Bone marrow (tissue), 2 donors: Measurements from ENCODE around the gene ZNF610.

ENCODE experiments used
- DNase-seq, 2 donors: peaks; one replicate each; lab custom pipeline; 2025; lab: John Stamatoyannopoulos, UW

The ZNF610 gene

DNA sequence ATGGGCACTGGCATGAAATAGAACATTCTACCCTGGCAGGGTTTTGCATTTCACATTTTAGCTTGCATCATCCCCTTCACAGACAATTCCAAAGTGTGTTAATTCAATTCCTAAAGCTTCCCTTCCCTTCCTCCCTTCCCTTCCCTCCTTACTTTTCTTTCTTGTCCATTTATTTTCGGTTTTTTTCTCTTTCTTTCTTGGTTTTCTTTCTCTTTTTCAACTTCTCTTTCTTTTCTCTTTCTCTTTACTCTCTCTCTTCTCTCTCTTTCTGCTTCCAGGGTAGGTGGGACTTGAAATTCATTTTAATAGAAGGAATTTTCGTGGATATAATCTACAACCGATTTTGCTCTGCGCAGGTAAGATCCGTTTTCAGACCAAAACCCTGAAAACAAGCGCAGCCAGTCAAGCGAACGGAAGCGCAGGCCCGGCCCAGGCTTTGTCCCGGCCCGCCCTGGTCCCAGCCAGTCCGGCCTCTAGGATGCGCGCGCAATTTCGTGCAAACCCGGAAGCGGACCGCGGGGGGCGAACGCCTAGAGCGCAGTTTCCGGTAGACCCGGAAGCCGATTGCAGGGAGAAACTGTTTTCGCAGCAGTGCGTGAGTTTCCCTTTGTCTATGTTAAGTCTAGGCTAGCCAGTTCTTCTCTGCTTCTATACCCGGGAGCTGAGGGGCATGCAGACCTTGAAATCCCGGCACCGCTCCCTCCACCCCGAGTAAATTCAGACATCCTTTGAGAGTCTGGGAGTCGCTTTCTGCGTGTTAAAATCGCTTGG lies 61.5 kb downstream of the ZNF610 start, which contains the start of gene ZNF528:
Gene ZNF528 (plus strand): TSS at position 540 of the 771 bp plus-strand sequence. CDS start 4,165 bp downstream, outside the sequence.
- peak; percentile 72 to 91 for DNase-seq

DNA sequence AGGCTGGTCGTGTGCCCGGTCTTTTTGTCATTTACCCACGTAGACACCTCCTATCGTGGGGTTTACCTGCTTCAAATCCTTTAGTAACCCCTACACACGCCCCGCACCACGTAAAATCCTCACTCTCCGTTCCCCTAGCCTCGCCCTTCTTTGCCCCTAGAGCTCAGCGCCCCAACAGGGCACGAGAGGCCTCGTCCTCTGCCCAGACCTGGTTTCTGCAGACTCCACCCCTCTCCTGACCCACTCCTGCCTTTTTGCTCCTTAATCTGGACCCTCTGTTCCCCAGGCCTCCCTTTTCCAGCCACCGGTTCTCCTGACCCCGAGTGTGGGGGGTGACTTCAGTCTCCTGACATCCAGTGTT lies 62.0 kb downstream of the ZNF610 start:
- peak in 1 of 2 donors; percentile 28 for DNase-seq

DNA sequence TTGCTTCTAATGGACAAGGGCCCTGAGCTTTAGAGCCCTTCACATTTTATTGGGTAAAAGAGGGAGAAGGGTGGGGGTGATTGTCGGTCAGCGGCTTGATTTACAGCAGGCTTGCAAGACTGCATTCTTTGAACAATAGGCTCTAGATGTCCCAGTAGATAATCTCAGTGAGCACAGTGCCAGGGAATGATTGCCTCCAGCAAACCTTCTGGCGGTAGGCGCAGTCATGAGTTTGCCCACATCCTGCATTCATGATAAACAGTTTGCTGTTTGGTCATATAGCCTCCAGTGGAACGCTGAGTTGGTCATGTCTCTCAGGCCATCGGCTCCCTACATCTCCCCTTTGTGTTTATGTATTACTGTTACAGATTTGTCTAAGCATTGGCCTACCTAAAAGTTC lies 74.2 kb downstream of the ZNF610 start:
- DNase-seq: no peak

DNA sequence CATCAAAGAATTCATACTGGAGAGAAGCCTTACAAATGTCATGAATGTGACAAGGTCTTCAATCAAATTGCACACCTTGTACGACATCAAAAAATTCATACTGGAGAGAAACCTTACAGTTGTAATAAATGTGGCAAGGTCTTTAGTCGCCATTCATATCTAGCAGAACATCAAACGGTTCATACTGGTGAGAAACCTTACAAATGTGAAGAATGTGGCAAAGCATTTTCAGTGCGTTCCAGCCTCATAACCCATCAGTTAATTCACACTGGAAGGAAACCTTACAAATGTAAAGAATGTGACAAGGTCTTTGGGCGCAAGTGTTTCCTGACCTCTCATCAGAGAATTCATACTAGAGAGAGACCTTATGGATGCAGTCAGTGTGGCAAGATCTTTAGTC lies 79.7 kb downstream of the ZNF610 start:
- no peak for DNase-seq
